Skeletal muscle cell (primary cell): ENCODE results near the gene RNASE7.
"Not testable (repeated sequence)": the region's sequence is repeated elsewhere in the genome, so short reads cannot be mapped to it uniquely, and the experiment has no call there.

Experiments used
- DNase-seq: peaks from one replicate; pipeline ENCODE4 v3.0.0-alpha.2; 2010; ENCODE audit warnings: low read depth
- H3K4me3 ChIP-seq: 2 replicates; pipeline ENCODE4 v1.5.1; 2011; ENCODE audit warnings: low read depth, mild to moderate bottlenecking, control low read depth, low read length, moderate library complexity

The RNASE7 gene

DNA sequence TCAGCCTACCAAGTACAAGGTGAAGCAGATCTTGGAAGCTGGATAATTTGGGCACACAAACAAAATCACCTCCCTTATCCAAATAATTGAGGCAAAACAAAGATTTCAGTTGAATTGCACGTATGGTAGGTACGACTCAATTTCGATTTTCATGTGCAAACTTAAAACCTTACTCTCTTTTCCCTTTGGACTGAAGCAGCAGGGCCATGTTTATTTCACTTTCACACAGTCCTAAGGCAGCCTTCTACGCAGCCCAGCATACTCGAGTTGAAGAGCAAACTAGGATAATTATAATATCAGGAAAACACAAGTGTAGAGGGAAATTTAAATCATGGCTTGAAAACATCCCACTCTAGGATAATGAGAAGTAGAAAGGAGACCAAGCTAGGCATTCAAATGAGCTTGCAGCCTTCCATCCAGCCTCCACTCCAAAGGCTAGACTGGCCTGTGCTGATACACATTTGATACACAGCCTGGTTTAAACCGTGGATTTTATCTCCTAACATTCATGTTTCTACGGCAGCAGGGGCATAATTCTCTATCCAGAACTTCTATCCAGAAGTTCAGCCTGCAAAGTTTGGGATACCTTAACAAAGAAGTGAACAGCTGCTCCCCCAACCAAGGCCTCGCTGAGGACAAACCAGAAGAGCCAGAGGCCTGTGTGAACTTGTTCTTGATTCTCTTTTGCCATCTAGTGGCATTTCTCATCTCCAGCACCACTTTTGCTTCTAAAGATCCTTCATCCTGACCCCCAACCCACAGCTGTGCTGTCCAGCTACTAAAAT, 2.4 kb upstream of the RNASE7 start:
- no peak overlapping the region for H3K4me3 ChIP-seq
- DNase-seq = no peak

GRCh38 chr14:21040370-21040925, 1.7 kb upstream of the RNASE7 start:
- H3K4me3 ChIP-seq = no peak overlapping the region
- no peak for DNase-seq

DNA sequence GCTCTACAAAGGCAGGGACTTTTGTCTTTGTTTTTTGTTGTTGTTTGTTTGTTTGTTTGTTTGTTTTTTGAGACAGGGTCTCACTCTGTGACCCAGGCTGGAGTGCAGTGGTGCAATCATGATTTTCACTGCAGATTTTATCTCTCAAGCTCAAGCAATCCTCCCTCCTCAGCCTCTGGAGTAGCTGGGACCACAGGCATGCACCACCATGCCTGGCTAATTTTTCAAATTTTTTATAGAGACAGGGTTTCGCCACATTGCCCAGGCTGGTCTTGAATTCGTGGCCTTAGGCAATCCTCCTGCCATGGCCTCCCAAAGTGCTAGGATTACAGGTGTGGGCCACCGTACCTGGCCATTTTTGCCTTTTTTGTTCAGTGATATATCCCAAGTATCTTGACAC, 1.2 kb upstream of the RNASE7 start:
- not testable (repeated sequence) for DNase-seq, H3K4me3 ChIP-seq

DNA sequence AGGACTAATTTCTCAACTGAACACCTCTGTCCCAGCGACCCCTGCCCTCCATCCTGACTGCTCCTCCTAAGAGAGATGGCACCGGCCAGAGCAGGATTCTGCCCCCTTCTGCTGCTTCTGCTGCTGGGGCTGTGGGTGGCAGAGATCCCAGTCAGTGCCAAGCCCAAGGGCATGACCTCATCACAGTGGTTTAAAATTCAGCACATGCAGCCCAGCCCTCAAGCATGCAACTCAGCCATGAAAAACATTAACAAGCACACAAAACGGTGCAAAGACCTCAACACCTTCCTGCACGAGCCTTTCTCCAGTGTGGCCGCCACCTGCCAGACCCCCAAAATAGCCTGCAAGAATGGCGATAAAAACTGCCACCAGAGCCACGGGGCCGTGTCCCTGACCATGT, 756 bp downstream of the RNASE7 start:
- no peak for DNase-seq
- H3K4me3 ChIP-seq = no peak overlapping the region

DNA sequence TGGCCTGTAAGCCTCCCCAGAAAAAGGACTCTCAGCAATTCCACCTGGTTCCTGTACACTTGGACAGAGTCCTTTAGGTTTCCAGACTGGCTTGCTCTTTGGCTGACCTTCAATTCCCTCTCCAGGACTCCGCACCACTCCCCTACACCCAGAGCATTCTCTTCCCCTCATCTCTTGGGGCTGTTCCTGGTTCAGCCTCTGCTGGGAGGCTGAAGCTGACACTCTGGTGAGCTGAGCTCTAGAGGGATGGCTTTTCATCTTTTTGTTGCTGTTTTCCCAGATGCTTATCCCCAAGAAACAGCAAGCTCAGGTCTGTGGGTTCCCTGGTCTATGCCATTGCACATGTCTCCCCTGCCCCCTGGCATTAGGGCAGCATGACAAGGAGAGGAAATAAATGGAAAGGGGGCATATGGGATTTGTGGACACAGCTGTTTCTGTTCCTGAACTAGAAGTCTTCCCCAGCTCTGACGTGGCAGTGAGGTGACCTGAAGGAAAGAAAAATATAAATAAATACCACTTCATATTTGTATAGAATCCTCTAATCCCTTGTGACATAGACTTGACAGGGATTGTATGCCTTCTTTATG, 1.3 kb downstream of the RNASE7 start:
- no peak for DNase-seq

GRCh38 chr14:21043974-21044618, 1.9 kb downstream of the RNASE7 start:
- H3K4me3 ChIP-seq = no peak overlapping the region
- DNase-seq = no peak

More for the DNA sequence above, 1.3 kb downstream of the RNASE7 start:
- no peak overlapping the region for H3K4me3 ChIP-seq

- DNase-seq = no peak
- H3K4me3 ChIP-seq = no peak overlapping the region
Measured at GRCh38 chr14:21047378-21047781, 5.2 kb downstream of the RNASE7 start.

- no peak for DNase-seq
- no peak overlapping the region for H3K4me3 ChIP-seq
Measured at GRCh38 chr14:21048638-21049037, 6.5 kb downstream of the RNASE7 start.

DNA sequence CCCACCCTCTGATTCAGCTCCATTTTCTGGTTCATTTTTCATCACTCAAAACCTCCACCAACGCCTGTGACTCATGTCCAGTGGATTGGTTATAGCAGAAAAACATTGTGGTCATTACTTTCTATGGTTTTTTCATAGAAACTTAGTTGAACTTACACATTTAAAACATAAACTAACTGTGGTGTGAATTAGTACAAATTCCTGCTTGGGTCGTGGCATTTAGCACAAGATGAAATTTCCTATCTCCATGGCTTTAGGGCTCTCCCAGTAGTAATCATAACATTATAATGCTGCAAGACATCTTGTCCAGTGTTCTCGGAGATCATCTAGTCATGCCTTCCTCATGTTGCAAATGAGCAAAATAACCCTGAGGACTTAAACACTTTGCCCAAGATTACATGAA, 7.1 kb downstream of the RNASE7 start:
- DNase-seq = no peak
- H3K4me3 ChIP-seq = no peak overlapping the region

DNA sequence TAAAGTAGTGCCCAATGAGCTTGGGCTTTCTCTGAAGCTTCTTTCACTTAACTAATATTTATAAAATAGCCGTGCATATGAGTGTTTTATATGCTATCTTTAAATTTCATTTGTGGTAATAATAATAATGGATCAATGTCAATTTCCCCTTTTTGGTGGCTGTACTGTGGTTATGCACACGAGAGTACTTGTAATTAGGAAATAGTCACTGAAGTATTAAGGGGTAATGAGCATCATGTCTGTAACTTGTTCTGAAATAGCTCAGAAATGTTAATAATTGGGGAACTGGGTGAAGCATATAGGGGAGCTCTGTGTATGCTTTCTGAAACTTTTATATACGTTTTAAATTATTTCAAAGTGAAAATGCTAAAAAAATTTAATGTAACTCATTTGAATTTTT, 8.4 kb downstream of the RNASE7 start:
- no peak overlapping the region for H3K4me3 ChIP-seq
- DNase-seq = no peak

DNA sequence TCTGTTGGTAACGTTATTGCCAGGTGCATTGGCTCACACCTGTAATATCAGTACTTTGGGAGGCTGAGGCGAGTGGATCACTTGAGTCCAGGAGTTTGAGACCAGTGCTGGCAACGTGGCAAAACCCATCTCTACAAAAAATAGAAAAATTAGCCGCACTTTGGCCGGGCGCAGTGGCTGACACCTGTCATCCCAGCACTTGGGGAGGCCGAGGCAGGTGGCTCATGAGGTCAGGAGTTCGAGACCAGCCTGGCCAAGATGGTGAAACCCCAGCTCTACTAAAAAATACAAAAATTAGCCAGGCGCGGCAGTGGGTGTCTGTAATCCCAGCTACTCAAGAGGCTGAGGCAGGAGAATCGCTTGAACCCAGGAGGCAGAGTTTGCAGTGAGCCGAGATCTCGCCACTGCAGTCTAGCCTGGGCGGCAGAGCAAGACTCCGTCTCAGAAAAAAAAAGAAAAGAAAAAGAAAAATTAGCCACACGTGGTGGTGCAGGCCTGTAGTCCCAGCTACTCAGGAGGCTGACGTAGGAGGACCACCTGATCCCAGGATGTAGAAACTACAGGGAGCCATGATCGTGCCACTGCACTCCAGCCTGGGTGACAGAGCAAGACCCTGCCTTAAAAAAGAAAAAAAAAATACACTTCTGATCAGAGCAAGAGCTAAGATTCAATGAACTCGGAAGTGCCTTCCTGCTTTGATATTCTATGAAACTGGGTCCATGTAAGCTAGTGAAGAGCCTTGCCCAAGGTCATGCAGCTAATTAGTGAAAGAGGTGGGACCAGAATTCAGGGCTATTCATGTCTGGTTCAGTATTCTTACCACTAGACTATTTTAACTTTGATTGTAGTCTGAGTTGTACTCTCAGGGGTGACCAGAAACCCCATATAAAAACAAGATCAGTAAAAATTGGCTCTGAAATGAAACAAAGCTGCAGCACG, 11.3 kb downstream of the RNASE7 start:
- no peak for DNase-seq
- no peak overlapping the region for H3K4me3 ChIP-seq

- DNase-seq = no peak
- H3K4me3 ChIP-seq = no peak overlapping the region
Measured at GRCh38 chr14:21054123-21054767, 12.1 kb downstream of the RNASE7 start.

DNA sequence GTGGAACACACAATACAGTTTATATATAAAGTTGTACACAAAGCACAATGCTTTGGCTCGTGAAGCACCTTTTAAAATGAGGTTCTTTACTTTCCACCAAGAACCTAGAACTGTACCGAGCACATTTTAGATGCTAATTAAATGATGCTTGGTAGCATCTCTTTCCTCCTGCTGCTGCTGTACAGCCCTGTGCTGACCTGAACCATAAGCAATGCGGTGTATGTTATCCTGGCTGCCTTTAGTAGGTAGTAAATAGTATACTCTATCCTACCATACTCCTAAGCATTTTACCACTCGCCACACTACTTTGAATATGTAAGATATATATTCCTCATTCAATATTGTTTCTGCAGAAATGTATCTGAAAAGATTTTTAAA, 12.6 kb downstream of the RNASE7 start:
- no peak overlapping the region for H3K4me3 ChIP-seq
- no peak for DNase-seq

GRCh38 chr14:21055432-21056117, 13.4 kb downstream of the RNASE7 start:
- no peak for DNase-seq
- no peak overlapping the region for H3K4me3 ChIP-seq

DNA sequence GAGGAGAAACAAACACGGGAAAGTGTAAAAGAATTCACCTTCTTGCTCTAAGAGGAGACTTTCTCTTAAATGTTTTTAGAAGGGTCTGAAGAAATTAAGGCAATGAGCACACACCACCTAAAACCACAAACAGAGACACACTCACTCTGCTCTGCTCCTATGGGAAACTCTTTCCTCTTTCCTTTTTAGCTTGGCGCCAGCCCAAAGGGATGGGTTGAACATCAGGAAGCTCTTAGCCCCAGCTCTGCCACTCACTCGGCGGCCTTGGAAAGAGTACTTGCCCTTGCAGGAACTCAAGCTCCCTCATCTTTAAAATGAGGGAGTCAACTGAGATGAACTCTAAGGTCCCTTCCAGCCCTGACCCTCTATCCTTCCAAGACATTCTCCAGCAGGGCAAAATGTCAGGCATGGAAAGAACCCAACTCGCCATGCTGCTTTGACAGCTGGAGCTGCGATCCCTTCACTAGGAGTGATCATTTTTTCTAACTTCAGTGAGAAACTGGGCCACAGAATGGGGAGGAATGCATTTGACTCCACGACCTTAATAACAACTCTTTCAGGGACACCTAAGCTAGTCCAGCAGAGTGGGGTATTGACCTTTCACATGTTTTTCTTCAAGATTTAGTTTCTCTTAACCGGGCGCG, 14.5 kb downstream of the RNASE7 start:
- DNase-seq = no peak
- no peak overlapping the region for H3K4me3 ChIP-seq

DNA sequence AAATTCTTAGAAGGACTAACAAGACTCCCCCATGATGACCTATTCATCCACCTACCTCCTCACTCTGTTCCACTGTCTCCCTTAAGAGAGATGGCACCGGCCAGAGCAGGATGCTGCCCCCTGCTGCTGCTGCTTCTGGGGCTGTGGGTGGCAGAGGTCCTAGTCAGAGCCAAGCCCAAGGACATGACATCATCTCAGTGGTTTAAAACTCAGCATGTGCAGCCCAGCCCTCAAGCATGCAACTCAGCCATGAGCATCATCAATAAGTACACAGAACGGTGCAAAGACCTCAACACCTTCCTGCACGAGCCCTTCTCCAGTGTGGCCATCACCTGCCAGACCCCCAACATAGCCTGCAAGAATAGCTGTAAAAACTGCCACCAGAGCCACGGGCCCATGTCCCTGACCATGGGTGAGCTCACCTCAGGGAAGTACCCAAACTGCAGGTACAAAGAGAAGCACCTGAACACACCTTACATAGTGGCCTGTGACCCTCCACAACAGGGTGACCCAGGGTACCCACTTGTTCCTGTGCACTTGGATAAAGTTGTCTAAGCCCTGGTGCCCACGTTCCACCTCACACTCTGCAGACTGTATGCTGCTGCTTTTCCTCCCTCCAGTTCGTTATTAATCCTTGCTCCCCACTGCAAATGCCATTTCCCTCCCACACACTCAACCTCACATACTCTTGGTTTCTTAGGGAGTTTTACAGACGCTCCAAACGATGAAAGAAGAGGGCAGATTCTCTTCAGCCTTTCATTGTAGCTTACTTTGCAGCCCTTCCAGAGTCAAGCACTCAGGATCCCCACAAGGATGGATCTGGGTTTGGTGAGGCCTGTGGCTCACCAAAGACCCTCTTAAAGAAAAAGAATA, 15.9 kb downstream of the RNASE7 start, which contains the start of gene RNASE8:
Gene RNASE8, plus strand, starts transcription at position 20 of the 873 bp plus-strand sequence. Its CDS starts 71 bp downstream, at position 91.
- DNase-seq = no peak
- no peak within 1 kb of the TSS for H3K4me3 ChIP-seq

DNA sequence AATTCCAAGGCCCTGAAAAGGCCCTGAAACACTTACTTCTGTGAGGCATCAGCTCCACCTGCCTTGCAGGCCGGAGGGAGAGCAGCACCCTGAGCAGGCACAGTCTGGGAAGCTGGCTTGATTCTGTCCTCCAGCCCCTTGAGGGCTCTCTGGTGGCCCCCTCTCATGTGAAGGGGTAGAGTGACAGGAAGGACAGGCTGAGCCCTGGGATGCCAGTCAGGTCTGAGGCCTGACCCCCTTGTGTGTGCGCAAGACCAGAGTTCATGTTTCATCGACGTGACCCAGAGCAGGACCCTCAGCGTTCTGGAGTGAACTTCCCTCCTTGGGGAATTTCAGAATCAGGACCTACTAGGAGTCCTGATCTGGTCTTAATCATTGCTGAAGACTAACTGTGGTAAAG, 16.7 kb downstream of the RNASE7 start:
- DNase-seq = no peak

More for the DNA sequence above, 16.7 kb downstream of the RNASE7 start:
- no peak overlapping the region for H3K4me3 ChIP-seq
